Endothelial cell of hepatic sinusoid (primary cell): Measurements from ENCODE around the gene CUX1.
"Not testable (repeated sequence)": the region's sequence is repeated elsewhere in the genome, so short reads cannot be mapped to it uniquely, and the experiment has no call there.

Experiments
- in situ Hi-C: cut with HindIII; loops from 2 replicates; pipeline ENCODE4 v1.10.0; 2017; ENCODE audit warnings: low sequenced_read_pairs

Gene CUX1

GRCh38 chr7:102156867-102157266 lies 339.4 kb downstream of the CUX1 start:
- in situ Hi-C loops = no loop called here

- in situ Hi-C loops = no loop called here
Observed at GRCh38 chr7:102165136-102165535, 347.7 kb downstream of the CUX1 start.

GRCh38 chr7:102167254-102167653 lies 349.8 kb downstream of the CUX1 start:
- in situ Hi-C loops = no loop called here

- in situ Hi-C loops = no loop called here
Observed at GRCh38 chr7:102169651-102170392, 352.4 kb downstream of the CUX1 start.

GRCh38 chr7:102170393-102170970 lies 353.1 kb downstream of the CUX1 start:
- in situ Hi-C loops = no loop called here

- in situ Hi-C loops = no loop called here
Observed at GRCh38 chr7:102173669-102174068, 356.2 kb downstream of the CUX1 start.

GRCh38 chr7:102175423-102176170 lies 358.2 kb downstream of the CUX1 start:
- in situ Hi-C loops = no loop called here

- in situ Hi-C loops = no loop called here
Observed at GRCh38 chr7:102178410-102178809, 361.0 kb downstream of the CUX1 start.

- in situ Hi-C loops = no loop called here
Observed at GRCh38 chr7:102180727-102181126, 363.3 kb downstream of the CUX1 start.

- in situ Hi-C loops = no loop called here
Observed at GRCh38 chr7:102181517-102181916, 364.1 kb downstream of the CUX1 start.

- in situ Hi-C loops = no loop called here
Observed at GRCh38 chr7:102182016-102182415, 364.6 kb downstream of the CUX1 start.

GRCh38 chr7:102183848-102184247 lies 366.4 kb downstream of the CUX1 start:
- in situ Hi-C loops = not testable (repeated sequence)

- in situ Hi-C loops = no loop called here
Observed at GRCh38 chr7:102184303-102184702, 366.9 kb downstream of the CUX1 start.

GRCh38 chr7:102185796-102186195 lies 368.4 kb downstream of the CUX1 start:
- in situ Hi-C loops = no loop called here

- in situ Hi-C loops = no loop called here
Observed at GRCh38 chr7:102186306-102186705, 368.9 kb downstream of the CUX1 start.

- in situ Hi-C loops = no loop called here
Observed at GRCh38 chr7:102188746-102189145, 371.3 kb downstream of the CUX1 start.

GRCh38 chr7:102189756-102190155 lies 372.3 kb downstream of the CUX1 start:
- in situ Hi-C loops = no loop called here

- in situ Hi-C loops = no loop called here
Observed at GRCh38 chr7:102190776-102191350, 373.4 kb downstream of the CUX1 start.

- in situ Hi-C loops = no loop called here
Observed at GRCh38 chr7:102191556-102192379, 374.3 kb downstream of the CUX1 start.

- in situ Hi-C loops = no loop called here
Observed at GRCh38 chr7:102192790-102193189, 375.4 kb downstream of the CUX1 start.

- in situ Hi-C loops = no loop called here
Observed at GRCh38 chr7:102193806-102194205, 376.4 kb downstream of the CUX1 start.
